Measurements from ENCODE around the gene SMURF2. TPM values are rescaled to one million over a fixed set of nuclear protein-coding genes. Genes with fewer than 3 reads are reported as not detected.

The SMURF2 gene
- total RNA-seq, 1 donor from 2014 or later: 11.5 TPM

- intact Hi-C loops (cut with micrococcal nuclease): no loop called here
- Histone ChIP-seq H3K27ac (replicated peaks) (no peak overlapping the region), H3K4me3 (no peak overlapping the region), H3K27me3 (ENCODE audit: low read depth) (no peaks in the 10 kb centered on the region), H3K4me1 (peaks cover 100% of the 10 kb centered on the region), H3K9me3 (replicated peaks) (no peaks in the 10 kb centered on the region), H3K36me3 (peaks cover 76% of the 10 kb centered on the region)
- TF ChIP-seq, protein P1, sequence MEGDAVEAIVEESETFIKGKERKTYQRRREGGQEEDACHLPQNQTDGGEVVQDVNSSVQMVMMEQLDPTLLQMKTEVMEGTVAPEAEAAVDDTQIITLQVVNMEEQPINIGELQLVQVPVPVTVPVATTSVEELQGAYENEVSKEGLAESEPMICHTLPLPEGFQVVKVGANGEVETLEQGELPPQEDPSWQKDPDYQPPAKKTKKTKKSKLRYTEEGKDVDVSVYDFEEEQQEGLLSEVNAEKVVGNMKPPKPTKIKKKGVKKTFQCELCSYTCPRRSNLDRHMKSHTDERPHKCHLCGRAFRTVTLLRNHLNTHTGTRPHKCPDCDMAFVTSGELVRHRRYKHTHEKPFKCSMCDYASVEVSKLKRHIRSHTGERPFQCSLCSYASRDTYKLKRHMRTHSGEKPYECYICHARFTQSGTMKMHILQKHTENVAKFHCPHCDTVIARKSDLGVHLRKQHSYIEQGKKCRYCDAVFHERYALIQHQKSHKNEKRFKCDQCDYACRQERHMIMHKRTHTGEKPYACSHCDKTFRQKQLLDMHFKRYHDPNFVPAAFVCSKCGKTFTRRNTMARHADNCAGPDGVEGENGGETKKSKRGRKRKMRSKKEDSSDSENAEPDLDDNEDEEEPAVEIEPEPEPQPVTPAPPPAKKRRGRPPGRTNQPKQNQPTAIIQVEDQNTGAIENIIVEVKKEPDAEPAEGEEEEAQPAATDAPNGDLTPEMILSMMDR (IDR thresholded peaks at IDR 0.05; ENCODE audit: borderline replicate concordance): no peak
- DNase-seq: no peak
Measured at GRCh38 chr17:64500487-64500859, 161.6 kb downstream of the SMURF2 start.

GRCh38 chr17:64499805-64500486 is 162.2 kb downstream of the SMURF2 start:
- Histone ChIP-seq H3K27me3 (ENCODE audit: low read depth) (no peaks in the 10 kb centered on the region), H3K4me3 (no peak overlapping the region), H3K4me1 (peaks cover 100% of the 10 kb centered on the region), H3K9me3 (replicated peaks) (no peaks in the 10 kb centered on the region), H3K36me3 (peaks cover 74% of the 10 kb centered on the region), H3K27ac (replicated peaks) (no peak overlapping the region)
- intact Hi-C loops (cut with micrococcal nuclease): no loop called here
- DNase-seq: no peak
- TF ChIP-seq, protein P1 (IDR thresholded peaks at IDR 0.05; ENCODE audit: borderline replicate concordance): no peak

DNA sequence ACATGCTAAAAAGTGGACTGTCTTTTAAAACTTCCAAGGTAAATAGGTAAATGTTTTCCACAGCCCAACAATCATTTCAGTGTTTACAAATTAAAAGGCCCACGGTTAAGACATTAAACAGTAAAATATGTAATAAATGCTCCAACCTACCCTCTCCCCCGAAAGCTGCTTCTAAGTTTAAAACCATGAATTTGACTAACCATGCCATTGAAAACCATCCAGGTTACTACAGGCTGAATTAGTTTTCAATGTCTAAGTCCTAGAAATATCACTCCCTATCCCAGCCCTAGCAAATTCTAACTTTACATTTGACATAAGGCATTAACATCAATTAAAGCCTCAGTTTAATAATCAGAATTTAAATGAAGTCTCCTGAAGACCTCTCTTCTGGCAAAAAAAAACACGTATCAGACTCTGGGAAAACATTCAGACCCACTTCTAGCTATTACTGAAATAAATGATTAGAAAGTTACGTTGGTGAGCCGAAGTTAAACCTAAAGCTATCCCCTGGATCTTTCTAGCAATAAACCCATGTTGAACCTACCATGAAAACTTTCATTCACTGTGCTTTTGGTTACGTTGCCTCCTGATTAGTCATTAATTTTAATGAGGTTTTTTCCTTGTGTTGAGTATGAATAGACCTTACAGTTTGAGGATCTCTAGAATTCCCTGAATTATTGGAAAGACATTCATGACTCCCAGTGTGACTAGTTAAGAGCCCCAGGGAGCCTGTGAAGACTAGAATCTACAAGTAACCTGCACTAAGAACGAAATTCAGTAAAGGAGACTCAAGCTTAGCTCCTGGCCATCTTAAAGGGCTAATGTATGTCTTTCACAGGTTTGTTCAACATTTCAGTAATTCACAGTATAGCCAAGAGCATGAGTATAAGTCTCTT is 163.6 kb downstream of the SMURF2 start:
- DNase-seq: no peak
- no peak overlapping the region for H3K27ac ChIP-seq (replicated peaks)
- H3K9me3 ChIP-seq (replicated peaks): no peaks in the 10 kb centered on the region
- TF ChIP-seq, protein P1 (IDR thresholded peaks at IDR 0.05; ENCODE audit: borderline replicate concordance): no peak
- H3K36me3 ChIP-seq: peaks cover 61% of the 10 kb centered on the region
- no peak overlapping the region for H3K4me3 ChIP-seq
- intact Hi-C loops (cut with micrococcal nuclease): no loop called here
- H3K4me1 ChIP-seq: peaks cover 100% of the 10 kb centered on the region
- H3K27me3 ChIP-seq (ENCODE audit: low read depth): no peaks in the 10 kb centered on the region

- Histone ChIP-seq H3K27ac (replicated peaks) (peak overlapping the region; percentile 89), H3K27me3 (ENCODE audit: low read depth) (no peaks in the 10 kb centered on the region), H3K4me3 (peak overlapping the region; percentile 86), H3K9me3 (replicated peaks) (no peaks in the 10 kb centered on the region), H3K36me3 (peaks cover 61% of the 10 kb centered on the region), H3K4me1 (peaks cover 90% of the 10 kb centered on the region)
- no peak for DNase-seq
- intact Hi-C loops (cut with micrococcal nuclease): no loop called here
- TF ChIP-seq, protein P1 (IDR thresholded peaks at IDR 0.05; ENCODE audit: borderline replicate concordance): no peak
Measured at GRCh38 chr17:64497565-64498035, 164.5 kb downstream of the SMURF2 start.

DNA sequence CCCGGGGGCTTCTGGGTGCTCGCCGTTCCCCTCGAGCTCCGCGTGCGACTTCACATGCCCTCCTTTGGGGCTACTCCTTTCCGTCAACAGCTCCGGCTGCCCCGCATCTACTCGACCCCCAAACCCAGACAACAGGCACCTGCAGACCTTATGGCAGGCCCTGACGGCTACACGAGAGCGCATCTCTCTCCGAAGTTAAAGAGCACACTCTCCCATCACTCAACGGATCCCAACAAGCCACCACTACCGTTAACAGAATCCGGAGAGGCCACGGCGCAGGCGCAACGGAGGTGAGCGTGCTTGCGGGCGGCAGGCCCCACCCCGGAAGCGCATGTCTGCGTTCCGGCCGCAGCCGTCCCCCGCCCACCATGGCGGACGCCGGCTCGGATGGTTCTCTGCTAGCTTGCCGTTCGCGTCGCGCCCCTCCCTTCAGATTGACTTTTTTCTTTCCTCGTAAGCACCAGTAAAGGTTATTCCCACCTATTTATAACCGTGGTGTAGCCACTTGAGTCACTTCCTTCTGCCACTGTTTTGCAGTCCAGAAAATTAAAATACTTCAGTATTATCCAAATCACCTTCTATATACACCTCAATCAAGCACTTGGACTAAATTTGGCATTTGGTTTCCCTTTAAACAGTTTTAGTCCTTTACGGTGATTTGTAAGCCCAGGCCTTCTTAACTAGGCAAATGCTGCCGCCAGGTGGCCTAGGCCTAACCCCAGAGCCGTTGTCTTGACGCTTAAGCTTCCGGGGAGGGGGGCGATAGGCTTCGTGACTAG is 165.1 kb downstream of the SMURF2 start, which contains the start of gene POLG2:
Gene POLG2, minus strand, starts transcription at position 269 of the 779 bp plus-strand sequence. Its CDS starts 86 bp downstream, at position 183.
- TF ChIP-seq, protein P1 (IDR thresholded peaks at IDR 0.05; ENCODE audit: borderline replicate concordance): peak; percentile 52
- Histone ChIP-seq H3K4me1 (peaks cover 84% of the 10 kb centered on the region), H3K4me3 (peak within 1 kb of the TSS; percentile 86), H3K27ac (replicated peaks) (peak within 1 kb of the TSS; percentile 89), H3K9me3 (replicated peaks) (no peaks in the 10 kb centered on the region), H3K36me3 (peaks cover 61% of the 10 kb centered on the region), H3K27me3 (ENCODE audit: low read depth) (no peaks in the 10 kb centered on the region)
- intact Hi-C loops (cut with micrococcal nuclease): no loop called here
- DNase-seq: peak; percentile 95

All from left ventricle myocardium inferior (tissue), 1 donor.